AG09309 (cell line): ENCODE data around the gene PPP1R13L.

ENCODE experiments used
- DNase-seq: peaks from one replicate; pipeline ENCODE4 v3.0.0-alpha.2; 2010; ENCODE audit warnings: low read depth
- H3K4me3 ChIP-seq: 2 replicates; pipeline ENCODE4 v1.5.1; 2011; ENCODE audit warnings: mild to moderate bottlenecking, low read depth, low read length, moderate library complexity; ENCODE audit not compliant: control insufficient read depth
- CTCF ChIP-seq: IDR thresholded peaks from 2 replicates; pipeline ENCODE4 v1.5.1; 2011; ENCODE audit warnings: mild to moderate bottlenecking, low read depth, low read length, inconsistent platforms; ENCODE audit not compliant: insufficient read depth, control insufficient read depth; ENCODE audit errors: missing control alignments

The PPP1R13L gene

GRCh38 chr19:45448425-45448756 lies 43.5 kb upstream of the PPP1R13L start:
- TF ChIP-seq CTCF: no peak

GRCh38 chr19:45446944-45447343 lies 42.1 kb upstream of the PPP1R13L start:
- H3K4me3 ChIP-seq: no peak overlapping the region
- DNase-seq: no peak
- no peak for TF ChIP-seq CTCF

More at GRCh38 chr19:45448425-45448756, 43.5 kb upstream of the PPP1R13L start:
- no peak for DNase-seq
- H3K4me3 ChIP-seq: no peak overlapping the region

- peak; percentile 34 for TF ChIP-seq CTCF
- DNase-seq: no peak
Observed at GRCh38 chr19:45446295-45446694, 41.4 kb upstream of the PPP1R13L start.

GRCh38 chr19:45445139-45445538 lies 40.3 kb upstream of the PPP1R13L start:
- H3K4me3 ChIP-seq: no peak overlapping the region
- DNase-seq: no peak
- TF ChIP-seq CTCF: no peak

More at GRCh38 chr19:45446295-45446694, 41.4 kb upstream of the PPP1R13L start:
- no peak overlapping the region for H3K4me3 ChIP-seq

- no peak for DNase-seq
- peak overlapping the region; percentile 39 for H3K4me3 ChIP-seq
- TF ChIP-seq CTCF: no peak
Observed at GRCh38 chr19:45444318-45445041, 39.6 kb upstream of the PPP1R13L start.

GRCh38 chr19:45443462-45444317 lies 38.8 kb upstream of the PPP1R13L start:
- no peak for TF ChIP-seq CTCF
- peak overlapping the region; percentile 39 for H3K4me3 ChIP-seq
- DNase-seq: no peak
